ENCODE results near the gene CEPT1. TPM values are rescaled to one million over a fixed set of nuclear protein-coding genes. Genes with fewer than 3 reads are reported as not detected.

The CEPT1 gene
- total RNA-seq, 6 donors from 2014 or later = 27.2 to 71.7 (median 35.3) TPM

DNA sequence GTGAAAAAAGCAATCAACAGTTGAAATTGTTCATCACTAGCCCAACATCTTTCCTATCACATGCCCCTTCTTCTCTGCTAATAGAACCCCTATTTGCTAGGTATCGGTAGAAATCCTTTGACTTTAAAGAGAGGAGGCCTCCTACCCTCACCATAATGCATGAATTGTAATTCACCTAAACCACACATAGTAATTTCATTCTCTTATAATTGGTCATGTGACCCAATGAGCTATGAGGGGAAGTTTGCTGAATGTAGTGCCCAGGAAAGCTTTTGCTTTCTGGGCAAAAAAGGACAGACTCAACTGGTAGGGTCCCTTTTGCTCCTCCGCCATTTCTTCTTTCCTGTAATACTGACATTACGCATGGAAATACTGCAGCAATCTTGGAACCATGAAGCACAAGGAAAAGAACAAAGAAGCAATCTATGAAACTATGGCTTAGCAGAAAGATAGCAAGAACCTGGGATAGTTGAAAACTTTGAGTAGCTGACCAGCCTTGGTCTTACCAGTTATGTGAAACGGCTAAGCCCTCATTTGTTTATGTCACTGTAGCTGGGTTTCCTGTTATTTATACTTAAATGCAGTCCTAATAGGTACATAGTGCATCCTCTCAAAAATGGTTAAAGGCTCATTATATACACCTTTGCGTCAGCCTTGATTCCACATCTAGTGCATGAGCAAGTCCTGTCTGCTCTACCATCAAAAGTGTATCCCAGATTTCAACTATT is 77.3 kb downstream of the CEPT1 start:
- DNase-seq (no peak), ATAC-seq (ENCODE audit: low FRiP score in 2 of 2) (no peak)
- TF ChIP-seq EP300 (IDR thresholded peaks at IDR 0.05) (no peak), POLR2AphosphoS5 (IDR thresholded peaks at IDR 0.05) (no peak), POLR2A (IDR thresholded peaks at IDR 0.05) (no peak)
- TF ChIP-seq, protein P1, sequence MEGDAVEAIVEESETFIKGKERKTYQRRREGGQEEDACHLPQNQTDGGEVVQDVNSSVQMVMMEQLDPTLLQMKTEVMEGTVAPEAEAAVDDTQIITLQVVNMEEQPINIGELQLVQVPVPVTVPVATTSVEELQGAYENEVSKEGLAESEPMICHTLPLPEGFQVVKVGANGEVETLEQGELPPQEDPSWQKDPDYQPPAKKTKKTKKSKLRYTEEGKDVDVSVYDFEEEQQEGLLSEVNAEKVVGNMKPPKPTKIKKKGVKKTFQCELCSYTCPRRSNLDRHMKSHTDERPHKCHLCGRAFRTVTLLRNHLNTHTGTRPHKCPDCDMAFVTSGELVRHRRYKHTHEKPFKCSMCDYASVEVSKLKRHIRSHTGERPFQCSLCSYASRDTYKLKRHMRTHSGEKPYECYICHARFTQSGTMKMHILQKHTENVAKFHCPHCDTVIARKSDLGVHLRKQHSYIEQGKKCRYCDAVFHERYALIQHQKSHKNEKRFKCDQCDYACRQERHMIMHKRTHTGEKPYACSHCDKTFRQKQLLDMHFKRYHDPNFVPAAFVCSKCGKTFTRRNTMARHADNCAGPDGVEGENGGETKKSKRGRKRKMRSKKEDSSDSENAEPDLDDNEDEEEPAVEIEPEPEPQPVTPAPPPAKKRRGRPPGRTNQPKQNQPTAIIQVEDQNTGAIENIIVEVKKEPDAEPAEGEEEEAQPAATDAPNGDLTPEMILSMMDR (IDR thresholded peaks at IDR 0.05) = no peak
- H3K27me3 ChIP-seq = no peaks in the 10 kb centered on the region
- no peak overlapping the region for H3K27ac ChIP-seq
- no peaks in the 10 kb centered on the region for H3K36me3 ChIP-seq
- H3K9me3 ChIP-seq = no peaks in the 10 kb centered on the region
- H3K4me1 ChIP-seq = peaks cover 10 to 39% (median 33%) of the 10 kb centered on the region in 4 donors
- no peak overlapping the region for H3K4me3 ChIP-seq
- WGBS, 2 donors = 72% methylated on average over 5 of the region's 5 CpGs

DNA sequence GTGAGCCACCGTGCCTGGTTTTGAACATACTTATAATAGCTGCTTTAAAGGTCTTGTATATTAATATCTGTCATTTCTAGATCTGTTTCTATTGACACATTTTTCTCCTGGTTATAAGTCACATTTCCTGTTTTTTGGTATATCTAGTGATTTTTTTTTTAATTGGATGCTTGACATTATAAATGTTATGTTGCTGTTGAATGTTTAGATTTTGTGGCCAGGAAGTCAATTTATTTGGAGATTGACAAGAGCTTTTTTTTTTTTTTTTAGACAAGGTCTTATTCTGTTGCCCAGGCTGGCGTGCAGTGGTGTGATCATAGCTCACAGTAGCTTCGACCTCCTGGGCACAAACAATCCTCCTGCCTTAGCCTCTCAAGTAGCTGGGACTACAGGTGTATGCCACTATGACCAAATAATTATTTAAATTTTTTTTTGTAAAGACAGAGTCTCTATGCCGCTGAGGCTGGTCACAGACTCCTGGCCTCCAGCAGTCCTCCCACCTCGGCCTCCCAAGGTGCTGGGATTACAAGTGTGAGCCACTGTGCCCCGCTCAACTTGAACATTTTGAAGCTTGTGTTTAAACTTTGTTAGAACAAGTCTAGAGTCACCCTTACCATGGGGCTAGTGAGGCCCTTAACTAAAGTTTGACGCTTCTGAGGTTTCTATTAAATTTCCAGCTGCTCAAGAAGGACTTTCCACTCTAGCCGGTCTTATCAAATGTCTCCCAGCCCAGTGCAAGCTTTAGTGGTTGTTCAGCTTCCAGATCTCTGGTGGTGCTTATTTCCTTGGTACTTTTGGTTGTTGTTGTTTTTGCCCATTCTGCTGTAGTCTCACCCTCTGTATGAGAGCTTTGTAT is 78.9 kb downstream of the CEPT1 start:
- Histone ChIP-seq H3K9me3 (no peaks in the 10 kb centered on the region), H3K27ac (no peak overlapping the region), H3K4me3 (no peak overlapping the region), H3K27me3 (no peaks in the 10 kb centered on the region), H3K36me3 (no peaks in the 10 kb centered on the region), H3K4me1 (peaks cover 11 to 47% (median 33%) of the 10 kb centered on the region in 4 donors)
- DNase-seq (no peak), ATAC-seq (ENCODE audit: low FRiP score in 2 of 2) (no peak)
- WGBS, 2 donors = 84 to 89% methylated on average over 8 of the region's 8 CpGs
- TF ChIP-seq POLR2AphosphoS5 (IDR thresholded peaks at IDR 0.05) = no peak

DNA sequence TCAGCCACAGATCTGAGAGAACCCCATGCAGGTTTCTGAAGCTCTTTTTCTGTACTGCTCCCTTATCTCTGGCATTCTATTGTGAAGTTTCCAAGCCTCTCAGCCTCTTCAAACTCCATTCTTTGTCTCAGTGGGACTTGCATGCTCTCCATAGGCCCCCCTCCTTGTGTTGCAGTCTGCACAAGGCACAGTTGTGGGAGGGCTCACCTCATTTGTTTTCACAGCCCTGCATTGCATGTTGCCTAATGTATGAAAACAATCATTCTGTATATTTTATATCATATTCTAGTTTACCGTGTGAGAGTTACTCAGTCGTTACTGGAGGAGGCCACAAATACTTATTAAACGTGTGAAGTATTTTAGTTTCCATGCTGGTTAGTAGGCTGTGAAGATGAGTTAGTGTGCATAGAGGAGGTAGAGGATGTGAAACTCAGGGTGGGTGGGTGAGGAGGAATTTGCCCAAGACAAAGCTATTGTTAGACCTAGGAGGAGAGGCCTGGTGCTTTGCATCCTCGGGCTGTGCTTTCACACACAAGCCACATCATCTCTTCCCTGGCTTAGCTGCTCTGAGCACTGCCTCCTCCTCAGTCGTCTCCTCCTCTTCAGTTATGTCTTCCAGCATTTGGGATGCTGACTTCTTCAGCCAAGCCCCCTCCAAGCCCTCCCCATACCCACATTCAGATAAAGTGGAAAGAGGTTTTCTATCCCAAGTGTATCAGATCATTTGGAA is 79.7 kb downstream of the CEPT1 start:
- Histone ChIP-seq H3K4me1 (peaks cover 11 to 42% (median 32%) of the 10 kb centered on the region in 4 donors), H3K4me3 (no peak overlapping the region), H3K27ac (peak overlapping the region in 1 of 4 donors; percentile 21), H3K9me3 (no peaks in the 10 kb centered on the region), H3K27me3 (no peaks in the 10 kb centered on the region), H3K36me3 (no peaks in the 10 kb centered on the region)
- WGBS, 2 donors = 70 to 82% methylated on average over 5 of the region's 5 CpGs
- DNase-seq (no peak), ATAC-seq (ENCODE audit: low FRiP score in 2 of 2) (no peak)
- TF ChIP-seq POLR2A (IDR thresholded peaks at IDR 0.05) = no peak
- TF ChIP-seq, protein P1 (IDR thresholded peaks at IDR 0.05) = no peak
- no peak for TF ChIP-seq POLR2AphosphoS5 (IDR thresholded peaks at IDR 0.05)
- no peak for TF ChIP-seq EP300 (IDR thresholded peaks at IDR 0.05)

DNA sequence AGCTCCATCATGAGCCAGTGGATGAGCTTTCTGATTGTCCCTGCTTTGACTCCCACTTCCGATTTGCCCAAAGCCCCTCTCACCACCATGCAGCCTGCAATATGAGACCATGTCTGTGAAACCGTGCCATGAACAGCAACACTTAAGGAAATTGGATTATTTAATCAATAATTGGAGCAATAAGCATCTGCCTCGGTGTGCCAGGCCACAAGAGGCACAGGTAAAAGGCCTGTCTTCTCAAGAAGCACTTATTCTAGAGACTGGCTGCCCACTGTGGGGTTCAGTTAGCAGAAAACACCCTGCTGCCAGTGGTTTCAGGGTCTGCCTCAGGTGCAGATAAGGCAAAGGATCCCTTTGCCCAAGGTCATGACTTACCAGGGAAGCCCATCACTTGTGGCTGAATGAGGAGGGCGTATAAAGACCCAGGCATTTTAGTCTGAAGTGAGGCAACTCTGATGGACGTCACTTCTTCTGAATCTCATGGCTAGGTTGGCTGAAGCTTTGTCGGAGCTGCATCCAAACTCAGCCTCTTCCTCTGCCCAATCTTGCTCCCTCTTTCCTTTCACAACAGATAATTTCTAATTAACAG is 80.4 kb downstream of the CEPT1 start:
- peak overlapping the region in 1 of 4 donors; percentile 21 for H3K27ac ChIP-seq
- peaks cover 11 to 37% (median 30%) of the 10 kb centered on the region in 4 donors for H3K4me1 ChIP-seq
- ATAC-seq (ENCODE audit: low FRiP score in 2 of 2) (no peak), DNase-seq (no peak)
- H3K36me3 ChIP-seq = no peaks in the 10 kb centered on the region
- no peak overlapping the region for H3K4me3 ChIP-seq
- no peaks in the 10 kb centered on the region for H3K27me3 ChIP-seq
- 87% methylated on average over 5 to 6 of the region's 6 CpGs for WGBS, 2 donors
- H3K9me3 ChIP-seq = no peaks in the 10 kb centered on the region
- TF ChIP-seq EP300 (IDR thresholded peaks at IDR 0.05) (no peak), POLR2AphosphoS5 (IDR thresholded peaks at IDR 0.05) (no peak), POLR2A (IDR thresholded peaks at IDR 0.05) (no peak)
- TF ChIP-seq, protein P1 (IDR thresholded peaks at IDR 0.05) = no peak
